Stimulated activated effector memory CD8-positive, alpha-beta T cell treated with anti-CD3 and anti-CD28 coated beads, Interleukin-12 subunit alpha, Interleukin-12 subunit beta, amount 100 ng/mL, for 72 hours (primary cell): Measurements from ENCODE around the gene NOTCH4.
"Not testable (repeated sequence)": the region's sequence is repeated elsewhere in the genome, so short reads cannot be mapped to it uniquely, and the experiment has no call there.

Source experiments
- ATAC-seq: fragments of 150-1000 bp; cut with Tn5 transposase; 2 replicates; pipeline ENCODE4 v1.10.0; 2021
- DNase-seq, 2 donors: peaks; one replicate each; pipeline ENCODE4 v3.0.0; 2021 to 2022; ENCODE audit warnings: low spot score in 2 of 2
- H3K27ac Mint-ChIP-seq: one replicate; pipeline ENCODE4 v1.8.0; 2022; ENCODE audit warnings: mild to moderate bottlenecking, mixed read lengths
- H3K36me3 Mint-ChIP-seq: one replicate; pipeline ENCODE4 v1.8.0; 2022; ENCODE audit warnings: mild to moderate bottlenecking, mixed read lengths
- H3K4me1 Mint-ChIP-seq: one replicate; pipeline ENCODE4 v1.8.0; 2022; ENCODE audit warnings: mixed read lengths
- H3K4me3 Mint-ChIP-seq: one replicate; pipeline ENCODE4 v1.8.0; 2022; ENCODE audit warnings: mild to moderate bottlenecking, mixed read lengths
- H3K9me3 Mint-ChIP-seq: one replicate; pipeline ENCODE4 v1.8.0; 2022; ENCODE audit warnings: mixed read lengths

The NOTCH4 gene

DNA sequence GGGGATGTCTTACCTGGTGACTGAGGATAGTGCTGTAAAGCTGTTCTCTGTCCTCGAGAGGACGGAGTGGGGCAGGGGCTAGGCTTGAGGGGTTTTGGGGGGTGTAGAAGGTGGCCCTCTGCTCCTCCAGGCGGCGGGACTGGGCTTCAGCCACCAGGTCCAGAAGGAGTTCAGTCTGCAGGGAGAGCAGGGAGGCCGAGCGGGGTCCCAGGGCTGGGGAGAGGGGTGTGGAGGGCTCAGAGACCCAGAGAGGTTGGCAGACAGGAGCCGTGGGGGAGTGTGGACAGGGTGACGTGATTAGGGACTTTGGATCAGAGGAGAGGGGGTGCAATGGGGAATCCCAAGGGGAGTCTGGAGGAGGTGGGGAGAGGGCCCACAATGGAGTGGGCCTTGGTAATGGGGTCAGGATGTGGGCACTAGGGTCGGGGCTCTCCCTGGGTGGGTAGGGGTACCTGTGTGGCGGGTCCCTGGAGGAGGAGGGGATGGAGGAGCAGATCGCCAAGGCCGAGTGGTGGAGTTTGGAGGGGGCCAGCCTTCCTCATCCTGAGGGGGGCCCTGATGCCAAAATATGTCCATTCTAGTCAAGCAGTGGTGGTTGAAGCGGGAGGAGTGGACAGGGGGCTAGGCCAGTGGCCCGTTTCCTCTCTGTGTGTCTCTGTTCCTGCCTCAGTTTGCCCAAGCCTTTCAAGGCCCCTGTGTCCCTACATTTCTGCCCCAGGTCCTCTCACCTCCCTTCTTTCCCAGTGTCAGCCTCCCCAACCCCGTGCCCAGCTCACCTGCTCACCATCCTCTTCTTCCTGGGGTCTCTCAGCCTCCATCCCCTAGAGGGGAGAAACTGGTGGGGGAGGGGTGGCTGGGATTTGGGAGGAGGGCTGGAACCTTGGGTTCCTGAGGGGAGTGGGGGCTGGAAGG, 31.9 kb downstream of the NOTCH4 start:
- H3K36me3 Mint-ChIP-seq: peaks cover 69% of the 10 kb centered on the region
- H3K4me3 Mint-ChIP-seq: peak overlapping the region; percentile 99

DNA sequence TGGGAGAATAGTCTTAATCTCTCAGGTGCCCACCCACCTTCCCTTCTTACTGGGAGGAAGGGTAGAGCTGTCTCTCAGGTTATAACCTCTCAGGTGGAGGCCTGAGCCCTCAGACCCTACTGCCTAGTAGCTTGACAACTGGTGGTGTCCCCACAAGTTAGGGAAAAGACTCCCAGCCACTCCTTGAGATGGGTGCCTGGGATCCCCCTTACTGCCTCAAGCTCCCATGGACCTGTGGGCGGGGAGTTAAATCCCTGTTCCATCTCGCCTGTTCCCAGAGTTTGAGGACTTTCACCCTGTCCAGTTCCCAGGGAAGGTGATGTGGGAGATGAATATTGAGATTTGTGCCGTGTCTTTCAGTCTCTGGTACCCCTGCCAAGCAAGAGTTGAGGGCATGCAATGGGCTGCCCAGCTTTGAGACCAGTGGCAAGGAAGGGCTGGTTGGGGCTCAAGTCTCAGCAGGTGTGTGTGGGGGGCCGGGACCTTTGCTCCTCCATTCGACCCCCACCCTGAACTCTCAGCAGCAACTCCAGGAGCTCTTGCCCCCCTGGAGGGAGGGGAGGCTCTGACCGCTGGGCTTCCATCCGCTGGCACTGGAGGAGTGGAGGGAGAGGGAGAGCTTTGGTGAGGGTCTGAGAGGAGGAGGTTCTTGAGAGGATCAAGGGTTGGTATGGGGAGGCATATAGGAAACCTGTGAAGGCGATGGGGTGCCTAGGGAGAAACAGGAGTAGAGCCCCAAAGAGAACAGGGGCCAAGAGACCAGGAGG, 32.8 kb downstream of the NOTCH4 start:
- DNase-seq: no peak
- H3K36me3 Mint-ChIP-seq: peaks cover 70% of the 10 kb centered on the region
- peaks cover 83% of the 10 kb centered on the region for H3K4me1 Mint-ChIP-seq
- H3K27ac Mint-ChIP-seq: peak overlapping the region; percentile 99
- H3K9me3 Mint-ChIP-seq: no peaks in the 10 kb centered on the region
- ATAC-seq: no peak
- peak overlapping the region; percentile 99 for H3K4me3 Mint-ChIP-seq

More for the DNA sequence above, 31.9 kb downstream of the NOTCH4 start:
- peak overlapping the region; percentile 99 for H3K27ac Mint-ChIP-seq
- no peaks in the 10 kb centered on the region for H3K9me3 Mint-ChIP-seq
- H3K4me1 Mint-ChIP-seq: peaks cover 83% of the 10 kb centered on the region
- DNase-seq (no peak), ATAC-seq (no peak)

DNA sequence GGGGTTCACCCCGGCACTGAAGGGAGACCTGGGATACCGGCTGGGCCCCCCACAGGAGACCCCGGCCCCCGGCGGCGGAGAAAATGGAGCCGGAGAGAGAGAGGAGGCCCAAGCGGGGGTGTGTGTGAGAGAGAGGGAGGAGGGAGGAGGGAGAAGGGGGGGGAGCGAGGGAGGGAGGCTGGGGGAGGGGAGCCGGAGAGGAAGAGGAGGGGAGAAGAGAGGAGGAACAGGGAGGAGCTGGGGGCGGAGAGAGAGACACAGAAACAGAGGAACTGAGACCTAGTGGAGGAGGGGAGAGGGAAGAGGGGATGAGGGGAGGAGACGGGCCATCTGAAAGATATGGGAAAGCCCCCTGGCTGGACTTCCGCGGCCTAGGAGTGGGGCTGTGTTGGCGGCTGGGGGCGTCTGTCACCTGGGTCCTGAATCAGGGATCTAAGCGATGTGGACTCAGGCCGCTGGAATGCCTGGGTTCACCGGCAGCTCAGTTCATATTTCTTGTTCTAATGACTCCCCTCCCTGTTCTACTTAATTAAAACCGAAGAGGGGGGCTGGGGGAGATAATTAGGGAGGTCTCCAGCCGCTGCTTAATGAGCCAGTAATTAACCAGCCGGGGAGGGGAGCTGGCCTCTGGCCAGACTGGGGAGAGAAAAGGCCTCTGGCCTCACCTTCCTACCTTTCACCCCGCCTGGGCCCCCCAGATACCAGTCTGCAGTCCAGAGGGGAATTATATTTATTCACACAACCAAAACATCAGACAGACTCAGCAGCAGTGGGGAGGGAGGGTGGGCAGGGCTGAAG, 33.6 kb downstream of the NOTCH4 start, which contains the start of gene PBX2:
Gene PBX2, minus strand, starts transcription at position 149 of the 798 bp plus-strand sequence. CDS start 287 bp downstream, outside the sequence.
- Mint-ChIP-seq H3K4me3 (peak within 1 kb of the TSS; percentile 99), H3K9me3 (no peaks in the 10 kb centered on the region), H3K4me1 (peaks cover 86% of the 10 kb centered on the region), H3K27ac (peak within 1 kb of the TSS; percentile 99), H3K36me3 (peaks cover 72% of the 10 kb centered on the region)
- ATAC-seq (peak; percentile 60), DNase-seq (peak; percentile 47 to 87)

DNA sequence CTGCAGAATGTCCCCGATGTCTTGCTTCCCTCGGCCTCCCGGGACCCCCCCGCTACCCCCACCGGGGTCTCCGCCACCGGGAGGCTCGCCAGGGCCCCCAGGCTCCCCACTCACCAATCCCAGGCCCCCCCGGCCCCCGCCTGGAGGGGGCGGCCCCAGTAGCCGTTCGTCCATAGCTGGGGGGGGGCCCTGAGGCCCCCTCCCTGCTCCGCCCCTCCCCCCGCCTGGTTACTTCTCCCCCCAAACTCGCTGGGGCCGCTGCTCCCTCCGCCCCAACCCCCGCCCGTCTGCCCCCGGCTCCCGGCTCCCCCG, 34.2 kb downstream of the NOTCH4 start:
- ATAC-seq (no peak), DNase-seq (no peak)
- H3K36me3 Mint-ChIP-seq: peaks cover 77% of the 10 kb centered on the region
- peak overlapping the region; percentile 99 for H3K27ac Mint-ChIP-seq
- no peaks in the 10 kb centered on the region for H3K9me3 Mint-ChIP-seq
- peaks cover 81% of the 10 kb centered on the region for H3K4me1 Mint-ChIP-seq
- peak overlapping the region; percentile 99 for H3K4me3 Mint-ChIP-seq

DNA sequence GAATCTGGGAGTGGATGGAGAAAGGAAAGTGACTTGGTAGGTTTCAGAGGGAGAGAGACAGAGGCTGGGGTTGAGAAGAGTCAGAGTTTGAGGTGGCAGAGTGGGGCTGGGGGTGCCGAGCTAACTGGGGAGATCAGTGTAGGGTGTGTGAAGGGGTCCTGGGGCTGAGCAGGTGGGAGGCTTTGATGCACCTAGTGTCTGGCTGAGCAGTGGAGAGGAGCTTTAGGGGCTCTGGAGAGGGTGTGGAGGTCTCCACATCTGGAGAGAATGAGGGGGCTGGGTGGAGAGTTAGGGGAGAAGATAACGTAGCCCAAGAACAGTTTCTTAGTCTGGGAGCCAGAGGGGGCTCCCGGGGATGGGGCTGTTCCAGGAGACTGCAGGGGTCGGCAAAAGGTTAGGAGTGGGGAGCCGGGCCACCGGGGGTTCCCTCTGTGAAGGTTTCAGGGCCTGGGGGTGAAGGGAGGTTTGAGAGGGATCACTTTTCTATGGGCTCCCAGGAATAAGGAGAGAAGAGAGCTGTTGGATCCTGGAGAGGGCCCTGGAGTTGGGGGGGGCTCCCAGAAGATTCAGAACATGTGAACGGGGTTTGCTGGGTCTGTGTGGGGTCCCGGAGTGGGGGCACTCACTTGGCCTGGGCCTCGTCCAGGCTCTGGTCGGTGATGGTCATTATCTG, 34.7 kb downstream of the NOTCH4 start:
- Mint-ChIP-seq H3K36me3 (peaks cover 82% of the 10 kb centered on the region), H3K4me1 (peaks cover 78% of the 10 kb centered on the region), H3K9me3 (no peaks in the 10 kb centered on the region), H3K4me3 (peak overlapping the region; percentile 99), H3K27ac (peak overlapping the region; percentile 99)
- ATAC-seq (no peak), DNase-seq (no peak)

DNA sequence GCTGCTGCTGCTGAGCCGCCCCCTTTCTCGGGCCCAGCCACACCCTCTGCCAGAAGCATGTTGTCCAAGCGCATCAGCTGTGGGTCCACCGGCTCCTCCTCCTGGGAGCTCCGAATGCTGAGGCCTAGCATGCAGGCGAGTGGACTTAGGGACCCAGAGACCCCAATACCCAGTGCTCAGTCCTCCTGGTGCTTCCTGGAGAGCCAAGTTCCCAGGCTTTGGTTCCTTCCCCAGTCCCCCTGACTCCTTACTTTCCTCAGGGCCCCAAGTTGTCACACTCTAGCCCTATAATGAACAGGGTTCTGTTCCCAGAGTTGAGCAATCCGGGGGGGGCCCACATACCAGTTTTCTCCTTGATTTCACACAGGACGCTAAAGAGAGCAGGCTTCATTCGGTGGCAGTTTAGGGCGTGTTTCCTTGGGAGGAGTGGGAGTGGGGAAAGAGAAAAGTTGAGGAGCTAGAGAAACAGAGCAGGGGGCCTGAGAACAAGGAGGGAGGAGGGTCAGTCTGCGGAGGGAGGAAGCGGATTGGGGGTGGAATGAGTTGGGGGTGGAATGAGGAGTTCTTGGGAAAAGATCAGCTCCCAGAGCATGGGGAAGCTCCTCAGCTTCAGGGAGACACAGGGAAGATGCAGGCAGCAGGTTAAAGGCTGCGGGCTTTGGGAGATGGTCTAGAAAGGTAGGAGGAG, 35.3 kb downstream of the NOTCH4 start:
- Mint-ChIP-seq H3K36me3 (peaks cover 89% of the 10 kb centered on the region), H3K4me1 (peaks cover 78% of the 10 kb centered on the region), H3K9me3 (no peaks in the 10 kb centered on the region), H3K27ac (peak overlapping the region; percentile 99), H3K4me3 (peak overlapping the region; percentile 99)
- DNase-seq (no peak), ATAC-seq (no peak)

DNA sequence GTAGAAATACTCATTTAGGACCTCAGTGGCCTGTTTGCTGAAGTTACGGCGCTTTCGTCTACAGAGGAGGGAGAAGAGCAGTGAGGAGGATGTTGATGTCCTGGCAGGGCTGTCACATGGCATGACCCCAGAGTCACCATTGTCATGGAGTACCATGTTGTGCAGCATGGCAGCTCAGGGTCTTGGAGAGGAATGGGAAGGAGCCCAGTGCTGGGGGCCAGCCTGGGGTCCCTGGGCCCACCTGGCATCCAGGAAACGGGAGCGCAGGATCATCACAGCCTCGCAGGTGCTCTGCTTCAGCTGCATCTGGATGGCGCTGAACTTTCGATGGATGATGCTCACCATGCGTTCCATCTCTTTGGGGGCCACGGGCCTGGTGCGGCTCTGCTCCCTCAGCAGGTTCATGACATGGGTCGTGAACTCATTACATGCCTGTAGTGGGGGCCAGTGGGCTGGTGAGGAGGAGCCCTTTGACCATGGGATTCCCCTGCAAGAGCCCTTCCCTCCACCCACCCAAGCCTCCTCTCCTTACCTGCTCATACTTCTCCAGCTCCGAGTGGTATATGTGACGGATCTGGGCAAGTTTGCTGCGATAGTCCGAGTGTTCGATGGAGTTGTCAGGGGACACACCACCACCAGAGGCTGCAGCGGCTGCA, 36.0 kb downstream of the NOTCH4 start:
- H3K4me1 Mint-ChIP-seq: peaks cover 78% of the 10 kb centered on the region

DNA sequence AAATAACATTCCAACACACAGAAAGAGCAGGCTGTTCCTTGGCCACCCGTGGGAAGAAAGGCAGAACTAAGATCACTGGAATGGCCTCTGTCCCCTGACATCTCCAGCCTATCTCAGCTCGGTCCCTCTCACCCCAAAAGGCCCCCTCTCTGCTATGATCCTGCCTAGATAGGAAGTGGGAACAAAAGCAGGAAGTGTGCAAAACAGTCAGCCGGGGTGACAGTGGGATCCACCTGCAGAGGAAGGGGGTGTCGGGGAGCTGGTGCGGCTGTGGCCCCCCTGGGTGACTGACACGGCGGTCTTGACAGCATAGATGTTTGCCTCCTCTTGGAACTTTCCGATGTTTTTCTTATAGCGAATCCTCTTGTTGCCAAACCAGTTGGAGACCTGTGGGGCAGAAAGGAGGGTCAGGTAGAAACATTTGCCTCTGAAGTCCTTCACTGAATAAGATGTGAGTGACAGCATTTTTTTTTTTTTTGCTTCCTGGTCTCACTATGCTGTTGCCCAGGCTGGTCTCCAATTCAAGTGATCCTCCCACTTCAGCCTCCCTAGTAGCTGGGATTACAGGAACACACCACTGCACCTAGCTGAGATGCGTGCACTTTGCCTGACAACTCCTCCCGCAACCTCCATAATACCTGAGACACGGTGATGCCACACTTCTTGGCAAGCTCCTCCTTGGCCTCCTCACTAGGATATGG, 36.7 kb downstream of the NOTCH4 start:
- no peak for ATAC-seq
- DNase-seq: no peak
- peaks cover 95% of the 10 kb centered on the region for H3K36me3 Mint-ChIP-seq
- peaks cover 77% of the 10 kb centered on the region for H3K4me1 Mint-ChIP-seq
- H3K9me3 Mint-ChIP-seq: no peaks in the 10 kb centered on the region
- peak overlapping the region; percentile 99 for H3K27ac Mint-ChIP-seq
- peak overlapping the region; percentile 99 for H3K4me3 Mint-ChIP-seq

More for the DNA sequence above, 36.0 kb downstream of the NOTCH4 start:
- not testable (repeated sequence) for ATAC-seq, DNase-seq, H3K9me3 Mint-ChIP-seq
- peak overlapping the region; percentile 99 for H3K27ac Mint-ChIP-seq
- H3K4me3 Mint-ChIP-seq: peak overlapping the region; percentile 99
- H3K36me3 Mint-ChIP-seq: peaks cover 95% of the 10 kb centered on the region

DNA sequence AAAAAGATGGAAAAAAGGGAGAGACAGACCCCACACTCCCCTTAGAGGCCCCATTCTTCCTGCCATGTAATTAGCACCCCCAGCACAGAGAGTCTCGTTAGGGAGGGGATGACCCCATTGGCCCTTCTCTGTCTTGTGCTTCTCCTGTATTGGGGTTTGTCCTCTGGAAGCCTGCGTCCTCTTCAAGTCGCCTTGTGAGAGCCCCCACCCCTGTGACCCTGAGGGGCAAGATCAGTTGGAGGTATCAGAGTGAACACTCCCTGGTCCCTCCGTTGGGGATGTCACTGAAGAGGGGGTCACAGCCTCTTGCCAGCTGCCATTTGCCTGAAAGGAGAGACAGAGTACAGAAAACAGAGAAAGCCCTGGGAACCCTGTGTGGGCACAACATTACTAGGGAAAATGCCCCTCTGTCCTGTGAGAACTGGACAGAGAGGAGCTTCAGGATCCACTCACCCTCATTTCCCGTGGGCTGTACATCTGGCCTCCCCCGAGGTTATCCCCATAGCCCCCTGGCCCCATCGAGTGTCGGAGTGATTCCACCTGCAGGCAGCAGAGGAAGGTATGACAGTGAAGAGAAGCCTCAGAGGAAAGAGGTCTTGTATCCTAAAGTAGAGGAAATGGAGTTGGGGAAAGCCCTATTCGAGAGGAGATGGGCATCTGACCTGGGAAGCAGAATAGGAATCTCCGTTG, 37.6 kb downstream of the NOTCH4 start:
- H3K27ac Mint-ChIP-seq: peak overlapping the region; percentile 99
- ATAC-seq: peak; percentile 1
- H3K36me3 Mint-ChIP-seq: peaks cover 95% of the 10 kb centered on the region
- not testable (repeated sequence) for H3K9me3 Mint-ChIP-seq, DNase-seq
- peaks cover 72% of the 10 kb centered on the region for H3K4me1 Mint-ChIP-seq
- H3K4me3 Mint-ChIP-seq: peak overlapping the region; percentile 99

DNA sequence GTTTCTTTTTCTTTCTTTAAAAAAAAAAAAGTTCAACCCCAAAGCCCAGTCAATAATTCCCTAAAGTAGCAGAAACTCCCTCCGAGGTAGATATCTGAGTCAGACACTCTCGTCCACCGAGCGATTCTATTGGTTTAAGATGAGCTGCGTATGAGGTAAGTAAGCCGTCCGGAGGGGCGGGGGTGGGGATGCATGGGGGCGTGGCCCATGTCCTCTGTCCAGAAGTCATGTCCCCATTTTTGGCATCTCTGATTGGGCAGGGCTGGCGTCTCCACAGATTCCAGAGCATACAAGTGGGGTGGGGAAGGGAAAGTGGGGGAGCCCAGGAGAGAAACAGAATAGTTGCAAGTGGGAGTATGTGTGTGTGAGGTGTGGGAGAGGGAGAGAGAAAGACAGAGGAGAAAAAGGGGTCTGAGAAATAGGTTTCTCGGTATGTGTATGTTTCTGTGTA, 38.2 kb downstream of the NOTCH4 start:
- H3K36me3 Mint-ChIP-seq: peaks cover 95% of the 10 kb centered on the region
- peak overlapping the region; percentile 99 for H3K4me3 Mint-ChIP-seq
- not testable (repeated sequence) for H3K9me3 Mint-ChIP-seq, DNase-seq
- ATAC-seq: peak; percentile 88
- peaks cover 72% of the 10 kb centered on the region for H3K4me1 Mint-ChIP-seq
- H3K27ac Mint-ChIP-seq: peak overlapping the region; percentile 99

DNA sequence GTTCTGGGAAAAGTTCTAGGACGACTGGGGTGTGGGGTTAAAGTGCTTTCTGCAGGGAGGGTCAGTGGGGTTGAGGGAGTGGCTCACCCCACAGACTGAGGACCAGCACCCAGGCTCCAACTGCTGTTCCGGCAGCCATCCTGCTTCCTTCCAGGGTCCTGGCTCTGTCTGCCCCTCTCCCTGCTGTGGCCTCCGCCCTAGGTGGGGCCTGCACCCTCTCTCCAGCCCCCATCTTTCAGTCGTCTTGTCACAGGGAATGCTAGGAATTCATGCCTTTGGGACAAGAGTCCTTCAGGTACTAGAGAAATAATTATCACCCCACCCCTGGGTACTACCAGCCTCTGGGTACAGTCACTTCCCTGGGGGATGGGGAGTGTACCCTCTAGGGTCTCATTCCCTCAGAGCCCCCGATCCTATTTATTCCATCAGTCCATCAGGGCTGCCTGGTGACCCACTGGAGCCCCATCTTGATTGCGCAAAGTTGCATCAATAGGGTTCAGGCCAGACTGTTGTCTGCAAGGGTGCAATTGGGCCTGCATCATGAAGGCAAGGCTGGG, 39.7 kb downstream of the NOTCH4 start, which contains the start of gene AGER:
Gene AGER, minus strand, starts transcription at position 170 of the 557 bp plus-strand sequence. Its CDS starts 31 bp downstream, at position 139.
- H3K27ac Mint-ChIP-seq: peak within 1 kb of the TSS; percentile 99
- DNase-seq (no peak), ATAC-seq (no peak)
- H3K4me3 Mint-ChIP-seq: no peak within 1 kb of the TSS
- H3K4me1 Mint-ChIP-seq: peaks cover 83% of the 10 kb centered on the region
- H3K9me3 Mint-ChIP-seq: no peaks in the 10 kb centered on the region
- H3K36me3 Mint-ChIP-seq: peaks cover 98% of the 10 kb centered on the region

DNA sequence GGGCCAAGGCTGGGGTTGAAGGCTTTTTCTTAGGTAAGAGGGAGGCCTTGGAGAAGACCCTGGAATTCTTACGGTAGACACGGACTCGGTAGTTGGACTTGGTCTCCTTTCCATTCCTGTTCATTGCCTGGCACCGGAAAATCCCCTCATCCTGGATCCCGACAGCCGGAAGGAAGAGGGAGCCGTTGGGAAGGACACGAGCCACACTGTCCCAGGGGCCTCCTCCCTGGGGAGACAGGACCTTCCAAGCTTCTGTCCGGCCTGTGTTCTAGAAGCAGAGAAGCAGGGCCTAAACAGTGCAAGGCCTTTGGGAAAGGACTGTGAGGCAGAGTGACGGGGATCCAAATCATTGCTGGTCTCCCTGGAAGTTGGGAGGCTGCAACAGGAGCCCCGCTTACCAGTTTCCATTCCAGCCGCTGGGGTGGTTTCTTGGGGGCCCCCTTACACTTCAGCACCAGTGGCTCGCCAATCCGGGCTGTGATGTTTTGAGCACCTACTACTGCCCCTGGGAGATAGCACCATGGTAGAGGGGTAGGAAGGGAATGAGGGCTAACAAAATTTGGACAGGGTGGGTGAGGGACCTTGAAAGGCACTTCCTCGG, 40.3 kb downstream of the NOTCH4 start:
- Mint-ChIP-seq H3K36me3 (peaks cover 98% of the 10 kb centered on the region), H3K4me1 (peaks cover 83% of the 10 kb centered on the region), H3K27ac (peak overlapping the region; percentile 99), H3K9me3 (no peaks in the 10 kb centered on the region), H3K4me3 (no peak overlapping the region)
- ATAC-seq (no peak), DNase-seq (no peak)
